Liver (tissue), 9 donors: ENCODE data around the gene KLF5. TPM values are rescaled to one million over a fixed set of nuclear protein-coding genes. Genes with fewer than 3 reads are reported as not detected.

ENCODE experiments used
- DNase-seq: peaks from one replicate; pipeline ENCODE4 v3.0.0-alpha.2; 2017; ENCODE audit warnings: low spot score
- H3K27ac ChIP-seq, 2 donors: one replicate each; pipeline ENCODE4 v1.7.0; 2013; ENCODE audit warnings: inconsistent platforms in 2 of 2, low read length in 2 of 2, control low read depth in 1 of 2, low read depth in 1 of 2, mild to moderate bottlenecking in 1 of 2
- H3K27me3 ChIP-seq, 4 donors: one replicate each; pipeline versions ENCODE4 v1.6.1 to v1.7.0; 2013; ENCODE audit warnings: low read length in 3 of 4, inconsistent platforms in 1 of 4, mild to moderate bottlenecking in 1 of 4, moderate library complexity in 1 of 4; ENCODE audit not compliant: control insufficient read depth in 4 of 4, insufficient read depth in 4 of 4
- H3K36me3 ChIP-seq, 4 donors: one replicate each; pipeline versions ENCODE4 v1.6.1 to v1.7.0; 2013; ENCODE audit warnings: low read length in 3 of 4, mild to moderate bottlenecking in 3 of 4, low read depth in 1 of 4, moderate library complexity in 1 of 4; ENCODE audit not compliant: control insufficient read depth in 4 of 4, insufficient read depth in 3 of 4
- H3K4me1 ChIP-seq, 4 donors: one replicate each; pipeline versions ENCODE4 v1.6.1 to v1.7.0; 2013; ENCODE audit warnings: low read length in 3 of 4, mild to moderate bottlenecking in 3 of 4, moderate library complexity in 1 of 4; ENCODE audit not compliant: control insufficient read depth in 4 of 4, insufficient read depth in 4 of 4
- H3K4me3 ChIP-seq, 3 donors: one replicate each; pipeline versions ENCODE4 v1.6.1 to v1.7.0; 2013; ENCODE audit warnings: low read length in 3 of 3, control low read depth in 1 of 3, low read depth in 1 of 3, mild to moderate bottlenecking in 1 of 3
- H3K9ac ChIP-seq, 2 donors: one replicate each; pipeline ENCODE4 v1.7.0; 2013; ENCODE audit warnings: low read length in 2 of 2, mild to moderate bottlenecking in 2 of 2, moderate library complexity in 2 of 2, control low read depth in 1 of 2, low read depth in 1 of 2
- H3K9me3 ChIP-seq, 4 donors: one replicate each; pipeline versions ENCODE4 v1.6.1 to v1.7.0; 2013; ENCODE audit warnings: low read length in 3 of 4; ENCODE audit not compliant: control insufficient read depth in 4 of 4
- ATF3 ChIP-seq: IDR thresholded peaks from 2 replicates; pipeline ENCODE4 v1.6.1; 2016; ENCODE audit warnings: antibody characterized with exemption
- CTCF ChIP-seq: fragments of 150-350 bp; IDR thresholded peaks from 2 replicates; pipeline ENCODE4 v1.5.1; 2017; ENCODE audit warnings: improper control_type of control experiment, low read depth, low read length; ENCODE audit not compliant: missing input control
- EGR1 ChIP-seq, 2 donors: IDR thresholded peaks; 2 replicates each; pipeline ENCODE4 v1.6.1; 2016 to 2018; ENCODE audit warnings: antibody characterized with exemption in 2 of 2, low read depth in 2 of 2
- FOXA1 ChIP-seq: IDR thresholded peaks from 2 replicates; pipeline ENCODE4 v1.6.1; 2016; ENCODE audit warnings: antibody characterized with exemption
- FOXA2 ChIP-seq: IDR thresholded peaks from 2 replicates; pipeline ENCODE4 v1.6.1; 2016; ENCODE audit warnings: antibody characterized with exemption
- GABPA ChIP-seq, 2 donors: IDR thresholded peaks in 1 of 2; conservative IDR thresholded peaks in 1 of 2; 2 replicates each; pipeline ENCODE4 v1.6.1; 2016; ENCODE audit warnings: antibody characterized with exemption in 2 of 2, mild to moderate bottlenecking in 1 of 2, moderate library complexity in 1 of 2
- HNF4A ChIP-seq, 2 donors: conservative IDR thresholded peaks; 2 replicates each; pipeline ENCODE4 v1.6.1; 2016; ENCODE audit warnings: antibody characterized with exemption in 2 of 2, mild to moderate bottlenecking in 2 of 2
- HNF4G ChIP-seq: IDR thresholded peaks from 2 replicates; pipeline ENCODE4 v1.6.1; 2016; ENCODE audit warnings: antibody characterized with exemption
- JUND ChIP-seq, 2 donors: IDR thresholded peaks; 2 replicates each; pipeline ENCODE4 v1.6.1; 2016; ENCODE audit warnings: antibody characterized with exemption in 2 of 2
- MAX ChIP-seq: IDR thresholded peaks from 2 replicates; pipeline ENCODE4 v1.6.1; 2016; ENCODE audit warnings: antibody characterized with exemption
- NR2F2 ChIP-seq: IDR thresholded peaks from 2 replicates; pipeline ENCODE4 v1.6.1; 2016; ENCODE audit warnings: antibody characterized with exemption
- RAD21 ChIP-seq, 2 donors: IDR thresholded peaks; 2 replicates each; pipeline ENCODE4 v1.6.1; 2016; ENCODE audit warnings: antibody characterized with exemption in 2 of 2, mild to moderate bottlenecking in 2 of 2
- REST ChIP-seq: IDR thresholded peaks from 2 replicates; pipeline ENCODE4 v1.6.1; 2016; ENCODE audit warnings: antibody characterized with exemption, mild to moderate bottlenecking
- RXRA ChIP-seq, 2 donors: IDR thresholded peaks; 2 replicates each; pipeline ENCODE4 v1.6.1; 2017 to 2018; ENCODE audit warnings: antibody characterized with exemption in 2 of 2, mild to moderate bottlenecking in 1 of 2
- SP1 ChIP-seq: IDR thresholded peaks from 2 replicates; pipeline ENCODE4 v1.6.1; 2018; ENCODE audit warnings: antibody characterized with exemption, mild to moderate bottlenecking
- TAF1 ChIP-seq: conservative IDR thresholded peaks from 2 replicates; pipeline ENCODE4 v1.6.1; 2016; ENCODE audit warnings: antibody characterized with exemption, mild to moderate bottlenecking
- YY1 ChIP-seq: IDR thresholded peaks from 2 replicates; pipeline ENCODE4 v1.6.1; 2016; ENCODE audit warnings: antibody characterized with exemption, mild to moderate bottlenecking
- ZBTB33 ChIP-seq: IDR thresholded peaks from 2 replicates; pipeline ENCODE4 v1.6.1; 2016; ENCODE audit warnings: antibody characterized with exemption
- WGBS: extraction: QIAGEN DNeasy Blood & Tissue Kit; methylation state at CpG from one replicate; pipeline ENCODE4 v1.1.7; 2013; 5-methylcytosine and 5-hydroxymethylcytosine counted together
- polyA plus RNA-seq, 2 donors: library from polyadenylated mRNA; stranded (reverse) in 1 of 2; unstranded in 1 of 2; fragments of 200-250 nt in 1 of 2; fragments of >200 nt in 1 of 2; fragmentation: Nextera tagmentation in 1 of 2; extraction: Ambion mirVana in 1 of 2; gene quantifications; one replicate each; pipeline versions ENCODE4 v1.2.1 to v1.2.3, GENCODE V29; 2013 to 2015
- total RNA-seq, 2 donors: library from RNA; depleted of rRNA; stranded (reverse); fragments of >200 nt; gene quantifications; one replicate each; pipeline ENCODE4 v1.2.3, GENCODE V29; 2014
- donor health status: healthy.
- donor health status: healthy.
- donor health status: healthy.
- donor health status: healthy.
- donor health status: healthy.

The KLF5 gene
- total and polyA plus RNA-seq, 4 donors = 0.25 to 0.61 (median 0.36) TPM

- no peak for TF ChIP-seq ZBTB33
- no peak for TF ChIP-seq EGR1 (IDR thresholded peaks at IDR 0.05; ENCODE audit: low read depth in 2 of 2)
- TF ChIP-seq ATF3 = no peak
- TF ChIP-seq HNF4A (conservative IDR thresholded peaks at IDR 0.05) = no peak
- no peak for TF ChIP-seq GABPA (IDR thresholded peaks at IDR 0.05 in 1 of 2, conservative IDR thresholded peaks at IDR 0.05 in 1 of 2)
- no peak for TF ChIP-seq NR2F2
- TF ChIP-seq JUND (IDR thresholded peaks at IDR 0.05) = no peak
- TF ChIP-seq YY1 = no peak
- TF ChIP-seq CTCF = no peak
- no peak for TF ChIP-seq RAD21 (IDR thresholded peaks at IDR 0.05)
- Histone ChIP-seq H3K4me3 (no peak overlapping the region), H3K36me3 (peaks cover 0 to 4% (median 1%) of the 10 kb centered on the region in 4 donors), H3K9me3 (no peaks in the 10 kb centered on the region), H3K9ac (no peak overlapping the region), H3K4me1 (no peaks in the 10 kb centered on the region), H3K27me3 (no peaks in the 10 kb centered on the region), H3K27ac (no peak overlapping the region)
- WGBS = 94% methylated on average over 1 of the region's 1 CpG
- DNase-seq = no peak
Observed at GRCh38 chr13:73015805-73016204, 43.0 kb upstream of the KLF5 start.

- 100% methylated on average over 1 of the region's 1 CpG for WGBS
- no peak overlapping the region for H3K27ac ChIP-seq
- no peak for DNase-seq
- H3K9ac ChIP-seq = no peak overlapping the region
- H3K4me1 ChIP-seq = no peaks in the 10 kb centered on the region
- H3K9me3 ChIP-seq = no peaks in the 10 kb centered on the region
- TF ChIP-seq RXRA (IDR thresholded peaks at IDR 0.05) (no peak), JUND (IDR thresholded peaks at IDR 0.05) (no peak), YY1 (no peak), EGR1 (IDR thresholded peaks at IDR 0.05; ENCODE audit: low read depth in 2 of 2) (no peak), SP1 (no peak), TAF1 (no peak), HNF4A (conservative IDR thresholded peaks at IDR 0.05) (no peak), FOXA2 (no peak), HNF4G (no peak), GABPA (IDR thresholded peaks at IDR 0.05 in 1 of 2, conservative IDR thresholded peaks at IDR 0.05 in 1 of 2) (no peak), REST (no peak), ZBTB33 (no peak), ATF3 (no peak), NR2F2 (no peak), MAX (no peak), CTCF (no peak), RAD21 (IDR thresholded peaks at IDR 0.05) (no peak), FOXA1 (no peak)
- no peak overlapping the region for H3K4me3 ChIP-seq
- no peaks in the 10 kb centered on the region for H3K27me3 ChIP-seq
- H3K36me3 ChIP-seq = peaks cover 0 to 4% (median 1%) of the 10 kb centered on the region in 4 donors
Observed at GRCh38 chr13:73018336-73018735, 40.5 kb upstream of the KLF5 start.
